Measurements from ENCODE around the gene SKIL.

DNA sequence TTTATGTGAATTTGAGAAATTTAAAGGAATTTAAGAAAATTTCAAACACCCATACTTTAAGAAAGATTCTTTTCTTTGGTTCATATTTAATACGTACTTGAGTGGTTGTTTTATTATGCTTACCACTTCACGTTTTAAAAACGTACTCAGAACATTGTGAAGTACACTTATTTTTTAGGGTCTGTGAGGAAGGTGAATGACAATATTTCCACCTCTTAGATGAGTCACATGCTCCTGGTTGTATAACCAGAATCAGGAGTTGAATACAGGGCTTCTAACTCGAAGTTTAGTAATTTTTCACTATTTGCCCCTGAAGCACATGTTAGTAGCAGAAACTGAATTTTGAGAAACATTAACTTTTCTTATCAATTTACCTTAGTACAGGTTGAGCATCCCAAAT lies 7.5 kb downstream of the SKIL start:
- TF ChIP-seq, protein P1, sequence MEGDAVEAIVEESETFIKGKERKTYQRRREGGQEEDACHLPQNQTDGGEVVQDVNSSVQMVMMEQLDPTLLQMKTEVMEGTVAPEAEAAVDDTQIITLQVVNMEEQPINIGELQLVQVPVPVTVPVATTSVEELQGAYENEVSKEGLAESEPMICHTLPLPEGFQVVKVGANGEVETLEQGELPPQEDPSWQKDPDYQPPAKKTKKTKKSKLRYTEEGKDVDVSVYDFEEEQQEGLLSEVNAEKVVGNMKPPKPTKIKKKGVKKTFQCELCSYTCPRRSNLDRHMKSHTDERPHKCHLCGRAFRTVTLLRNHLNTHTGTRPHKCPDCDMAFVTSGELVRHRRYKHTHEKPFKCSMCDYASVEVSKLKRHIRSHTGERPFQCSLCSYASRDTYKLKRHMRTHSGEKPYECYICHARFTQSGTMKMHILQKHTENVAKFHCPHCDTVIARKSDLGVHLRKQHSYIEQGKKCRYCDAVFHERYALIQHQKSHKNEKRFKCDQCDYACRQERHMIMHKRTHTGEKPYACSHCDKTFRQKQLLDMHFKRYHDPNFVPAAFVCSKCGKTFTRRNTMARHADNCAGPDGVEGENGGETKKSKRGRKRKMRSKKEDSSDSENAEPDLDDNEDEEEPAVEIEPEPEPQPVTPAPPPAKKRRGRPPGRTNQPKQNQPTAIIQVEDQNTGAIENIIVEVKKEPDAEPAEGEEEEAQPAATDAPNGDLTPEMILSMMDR (conservative IDR thresholded peaks at IDR 0.05; ENCODE audit: low read depth, low read length), result no peak
- TF ChIP-seq EZH2 (IDR thresholded peaks at IDR 0.05; ENCODE audit: borderline replicate concordance, low read depth, low read length, poor library complexity, severe bottlenecking), result no peak
